Naive thymus-derived CD4-positive, alpha-beta T cell (primary cell): Measurements from ENCODE around the gene RBMS3. TPM values are rescaled to one million over a fixed set of nuclear protein-coding genes. Genes with fewer than 3 reads are reported as not detected.

ENCODE experiments used
- ATAC-seq: fragments of 150-1000 bp; cut with Tn5 transposase; 2 replicates; pipeline ENCODE4 v1.10.0; 2021; ENCODE audit warnings: mild to moderate bottlenecking, moderate library complexity
- CTCF ChIA-PET: fragments of 350-600 bp; sonication (Branson Sonifier 250); formaldehyde crosslinking; loops from one replicate; lab custom pipeline; 2021; ENCODE audit warnings: antibody characterized with exemption; lab: Charles Lee
- POLR2A ChIA-PET: fragments of 350-600 bp; sonication (Branson Sonifier 250); formaldehyde crosslinking; loops from one replicate; lab custom pipeline; 2021; ENCODE audit warnings: antibody characterized with exemption, inconsistent platforms; lab: Charles Lee
- DNase-seq, 9 donors: peaks; one replicate each; pipeline versions ENCODE4 v3.0.0 to v3.0.0-alpha.2; 2020 to 2022; ENCODE audit warnings: mixed read lengths in 1 of 9
- H3K27ac ChIP-seq: one replicate; pipeline ENCODE4 v1.7.0; 2013; ENCODE audit warnings: mild to moderate bottlenecking, low read depth, low read length, moderate library complexity
- H3K27me3 ChIP-seq, 2 donors: one replicate each; pipeline ENCODE4 v1.7.0; 2013; ENCODE audit warnings: low read length in 2 of 2, mild to moderate bottlenecking in 2 of 2, moderate library complexity in 2 of 2; ENCODE audit not compliant: control insufficient read depth in 2 of 2, insufficient read depth in 2 of 2
- H3K36me3 ChIP-seq, 3 experiments: 1 replicate in 2 of 3; 2 replicates in 1 of 3; pipeline ENCODE4 v1.7.0; 2013; ENCODE audit warnings: low read length in 3 of 3, mild to moderate bottlenecking in 3 of 3, moderate library complexity in 1 of 3; ENCODE audit not compliant: insufficient read depth in 3 of 3, control insufficient read depth in 2 of 3
- H3K4me1 ChIP-seq, 2 donors: one replicate each; pipeline ENCODE4 v1.7.0; 2013; ENCODE audit warnings: low read length in 2 of 2, mild to moderate bottlenecking in 2 of 2, moderate library complexity in 1 of 2; ENCODE audit not compliant: control insufficient read depth in 2 of 2, insufficient read depth in 2 of 2
- H3K4me3 ChIP-seq: 2 replicates; pipeline ENCODE4 v1.7.0; 2013; ENCODE audit warnings: mild to moderate bottlenecking, low read length
- H3K9me3 ChIP-seq, 3 experiments: 1 replicate in 2 of 3; 2 replicates in 1 of 3; pipeline ENCODE4 v1.7.0; 2013; ENCODE audit warnings: low read length in 3 of 3; ENCODE audit not compliant: control insufficient read depth in 2 of 3
- H3K27ac Mint-ChIP-seq, 9 donors: one replicate each; pipeline ENCODE4 v1.8.0; 2020 to 2022; ENCODE audit warnings: mixed read lengths in 9 of 9, mild to moderate bottlenecking in 8 of 9, moderate library complexity in 5 of 9, inconsistent platforms in 2 of 9
- H3K27me3 Mint-ChIP-seq, 5 donors: one replicate each; pipeline ENCODE4 v1.8.0; 2021 to 2022; ENCODE audit warnings: mixed read lengths in 5 of 5, mild to moderate bottlenecking in 1 of 5
- H3K36me3 Mint-ChIP-seq, 5 donors: one replicate each; pipeline ENCODE4 v1.8.0; 2020 to 2022; ENCODE audit warnings: mixed read lengths in 5 of 5, mild to moderate bottlenecking in 3 of 5, inconsistent platforms in 1 of 5
- H3K4me1 Mint-ChIP-seq, 7 donors: one replicate each; pipeline ENCODE4 v1.8.0; 2020 to 2022; ENCODE audit warnings: mixed read lengths in 7 of 7, mild to moderate bottlenecking in 3 of 7, inconsistent platforms in 1 of 7
- H3K4me3 Mint-ChIP-seq, 10 donors: one replicate each; pipeline ENCODE4 v1.8.0; 2020 to 2022; ENCODE audit warnings: mild to moderate bottlenecking in 10 of 10, mixed read lengths in 10 of 10, moderate library complexity in 6 of 10, inconsistent platforms in 2 of 10
- H3K9me3 Mint-ChIP-seq, 11 donors: one replicate each; pipeline ENCODE4 v1.8.0; 2020 to 2022; ENCODE audit warnings: mixed read lengths in 11 of 11, mild to moderate bottlenecking in 4 of 11, inconsistent platforms in 1 of 11, moderate library complexity in 1 of 11
- intact Hi-C, 2 donors: fragments of 100-400 bp; cut with micrococcal nuclease; formaldehyde crosslinking; loops; one replicate each; pipeline ENCODE4 v1.15.1; 2023
- polyA plus RNA-seq, 2 donors: library from polyadenylated mRNA; unstranded; fragments of 300-500 nt; fragmentation: Illumina TruSeq; gene quantifications; one replicate each; pipeline ENCODE4 v1.2.3, GENCODE V29; 2021
- total RNA-seq, 6 experiments: library from RNA in 5 of 6; stranded (reverse) in 5 of 6; gene quantifications; 1 replicate in 5 of 6; 2 replicates in 1 of 6; pipeline ENCODE4 v1.2.3 and lab custom pipeline; 2021 to 2026

Gene RBMS3
- total and polyA plus RNA-seq, 7 experiments from 2014 or later, result 0.15 to 4.9 (median 0.49) TPM

- Histone ChIP-seq H3K4me1 (no peaks in the 10 kb centered on the region), H3K4me3 (no peak overlapping the region), H3K36me3 (no peaks in the 10 kb centered on the region), H3K9me3 (no peaks in the 10 kb centered on the region), H3K27ac (no peak overlapping the region), H3K27me3 (no peaks in the 10 kb centered on the region)
- H3K27me3 Mint-ChIP-seq, result no peaks in the 10 kb centered on the region
- ChIA-PET POLR2A (no interaction called here), CTCF (no interaction called here)
- H3K27ac Mint-ChIP-seq, result no peak overlapping the region
- ATAC-seq (no peak), DNase-seq (no peak)
- H3K9me3 Mint-ChIP-seq, result peaks cover 0 to 9% (median 0%) of the 10 kb centered on the region in 11 donors
- H3K36me3 Mint-ChIP-seq, result no peaks in the 10 kb centered on the region
- intact Hi-C loops, result no loop called here
- H3K4me3 Mint-ChIP-seq, result no peak overlapping the region
- no peaks in the 10 kb centered on the region for H3K4me1 Mint-ChIP-seq
These were observed 309.6 kb downstream of the RBMS3 start for GRCh38 chr3:29590461-29590860.

GRCh38 chr3:29591579-29591978 is 310.7 kb downstream of the RBMS3 start:
- ATAC-seq (no peak), DNase-seq (no peak)
- ChIA-PET CTCF (interaction anchor here (0.6 kb wide), 1 partner anchor 233 kb away, joined by 4 read pairs; no protein-coding TSS in a partner anchor), POLR2A (no interaction called here)
- Histone ChIP-seq H3K4me3 (no peak overlapping the region), H3K27ac (no peak overlapping the region), H3K9me3 (no peaks in the 10 kb centered on the region), H3K36me3 (no peaks in the 10 kb centered on the region), H3K27me3 (no peaks in the 10 kb centered on the region), H3K4me1 (no peaks in the 10 kb centered on the region)
- peaks cover 0 to 9% (median 0%) of the 10 kb centered on the region in 11 donors for H3K9me3 Mint-ChIP-seq
- no peaks in the 10 kb centered on the region for H3K36me3 Mint-ChIP-seq
- no peak overlapping the region for H3K27ac Mint-ChIP-seq
- no peaks in the 10 kb centered on the region for H3K4me1 Mint-ChIP-seq
- H3K4me3 Mint-ChIP-seq, result no peak overlapping the region
- no peaks in the 10 kb centered on the region for H3K27me3 Mint-ChIP-seq
- intact Hi-C loops, result no loop called here

DNA sequence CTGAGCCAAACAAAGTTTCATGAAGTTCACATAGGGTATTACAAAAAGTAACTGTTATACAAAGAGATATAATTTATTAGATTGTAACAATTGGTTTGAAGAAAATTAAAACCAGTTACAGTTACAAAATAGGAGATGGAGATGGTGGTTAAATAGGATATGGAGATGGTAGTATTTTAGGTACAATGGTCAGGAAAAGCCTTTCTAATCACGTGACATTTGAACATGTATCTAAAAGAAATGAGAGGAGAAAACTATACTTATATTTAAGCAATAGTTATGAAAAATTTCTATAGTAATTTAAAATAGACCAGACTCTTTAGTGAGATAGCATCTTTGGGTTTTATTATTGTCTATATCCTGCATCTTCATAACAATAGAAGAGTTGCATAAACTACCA is 312.9 kb downstream of the RBMS3 start:
- H3K36me3 Mint-ChIP-seq, result no peaks in the 10 kb centered on the region
- POLR2A ChIA-PET, result no interaction called here
- no peak for ATAC-seq

DNA sequence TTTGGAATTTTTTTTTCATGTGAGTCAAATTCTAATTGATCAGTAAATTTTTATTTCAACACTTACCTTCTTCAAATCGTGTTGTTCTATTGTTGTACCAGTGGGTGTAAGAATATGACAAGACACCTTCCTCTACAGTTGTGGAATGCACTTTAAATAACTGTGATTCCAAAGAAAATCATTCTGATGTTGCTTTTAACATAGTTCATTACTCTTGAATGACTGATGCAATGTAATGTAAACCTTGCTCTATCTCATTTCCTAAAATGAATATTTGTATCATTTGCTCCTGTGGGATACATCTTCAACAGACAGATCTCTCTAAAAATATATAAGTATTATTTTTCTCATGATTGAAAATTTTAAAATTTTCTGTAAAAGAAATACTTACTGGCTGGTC is 313.4 kb downstream of the RBMS3 start:
- Mint-ChIP-seq H3K4me3 (no peak overlapping the region), H3K9me3 (peaks cover 0 to 9% (median 0%) of the 10 kb centered on the region in 11 donors), H3K36me3 (no peaks in the 10 kb centered on the region), H3K27ac (no peak overlapping the region), H3K27me3 (peaks cover 0 to 10% (median 0%) of the 10 kb centered on the region in 5 donors), H3K4me1 (no peaks in the 10 kb centered on the region)
- CTCF ChIA-PET, result no interaction called here
- POLR2A ChIA-PET, result no interaction called here
- ATAC-seq (no peak), DNase-seq (no peak)
- no peak overlapping the region for H3K27ac ChIP-seq
- H3K4me1 ChIP-seq, result no peaks in the 10 kb centered on the region
- H3K9me3 ChIP-seq, result no peaks in the 10 kb centered on the region
- intact Hi-C loops, result no loop called here
- no peaks in the 10 kb centered on the region for H3K27me3 ChIP-seq
- H3K4me3 ChIP-seq, result no peak overlapping the region
- no peaks in the 10 kb centered on the region for H3K36me3 ChIP-seq

More for the DNA sequence above, 312.9 kb downstream of the RBMS3 start:
- no peak overlapping the region for H3K27ac ChIP-seq
- H3K4me3 ChIP-seq, result no peak overlapping the region
- CTCF ChIA-PET, result no interaction called here
- no peaks in the 10 kb centered on the region for H3K4me1 Mint-ChIP-seq
- H3K27me3 Mint-ChIP-seq, result peaks cover 0 to 9% (median 0%) of the 10 kb centered on the region in 5 donors
- no peaks in the 10 kb centered on the region for H3K4me1 ChIP-seq
- H3K9me3 ChIP-seq, result no peaks in the 10 kb centered on the region
- peaks cover 0 to 9% (median 0%) of the 10 kb centered on the region in 11 donors for H3K9me3 Mint-ChIP-seq
- H3K4me3 Mint-ChIP-seq, result no peak overlapping the region
- H3K36me3 ChIP-seq, result no peaks in the 10 kb centered on the region
- intact Hi-C loops, result no loop called here
- H3K27me3 ChIP-seq, result no peaks in the 10 kb centered on the region
- no peak overlapping the region for H3K27ac Mint-ChIP-seq
- DNase-seq, result no peak

DNA sequence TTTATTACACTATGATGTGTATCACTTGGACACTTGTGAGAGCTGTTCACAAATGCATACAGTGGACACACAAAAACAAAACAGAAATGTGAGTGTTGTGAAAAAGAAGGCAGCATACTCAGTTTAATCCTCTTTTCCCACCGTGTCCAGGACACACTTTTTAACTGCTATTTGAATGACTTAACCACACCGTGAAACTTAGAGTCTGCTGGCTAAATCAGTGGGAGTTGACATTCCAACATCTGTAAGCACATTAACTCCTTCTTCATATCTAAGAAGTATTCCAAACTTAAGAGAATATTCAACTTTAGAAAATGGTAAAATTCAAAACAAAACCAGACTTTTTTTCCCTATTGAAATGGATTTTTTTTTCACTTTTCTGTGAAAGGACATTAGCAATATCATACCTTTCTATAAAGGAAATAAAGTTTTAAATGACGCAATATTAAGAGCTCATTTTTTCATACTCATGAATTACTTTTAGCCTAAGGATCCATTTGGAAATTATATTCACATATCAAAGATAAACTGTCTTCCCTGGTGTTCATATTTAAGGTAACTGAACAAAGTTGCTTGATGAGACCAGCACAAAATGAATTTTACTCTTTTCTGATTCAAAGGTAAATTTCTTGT is 316.6 kb downstream of the RBMS3 start:
- H3K27me3 Mint-ChIP-seq, result peaks cover 0 to 10% (median 0%) of the 10 kb centered on the region in 5 donors
- H3K27ac ChIP-seq, result no peak overlapping the region
- no peaks in the 10 kb centered on the region for H3K9me3 ChIP-seq
- no peaks in the 10 kb centered on the region for H3K36me3 Mint-ChIP-seq
- ChIA-PET POLR2A (no interaction called here), CTCF (no interaction called here)
- H3K27me3 ChIP-seq, result no peaks in the 10 kb centered on the region
- no peak overlapping the region for H3K27ac Mint-ChIP-seq
- peaks cover 0 to 1% (median 0%) of the 10 kb centered on the region in 11 donors for H3K9me3 Mint-ChIP-seq
- intact Hi-C loops, result no loop called here
- H3K4me3 ChIP-seq, result no peak overlapping the region
- H3K4me1 Mint-ChIP-seq, result no peaks in the 10 kb centered on the region
- DNase-seq, result no peak
- ATAC-seq, result no peak
- no peaks in the 10 kb centered on the region for H3K36me3 ChIP-seq
- H3K4me1 ChIP-seq, result no peaks in the 10 kb centered on the region
- H3K4me3 Mint-ChIP-seq, result no peak overlapping the region

GRCh38 chr3:29601861-29602585 is 321.2 kb downstream of the RBMS3 start:
- Histone ChIP-seq H3K27ac (no peak overlapping the region), H3K4me3 (no peak overlapping the region), H3K27me3 (no peaks in the 10 kb centered on the region), H3K4me1 (no peaks in the 10 kb centered on the region), H3K9me3 (no peaks in the 10 kb centered on the region), H3K36me3 (no peaks in the 10 kb centered on the region)
- no peak overlapping the region for H3K27ac Mint-ChIP-seq
- intact Hi-C loops, result no loop called here
- H3K4me1 Mint-ChIP-seq, result no peaks in the 10 kb centered on the region
- CTCF ChIA-PET, result no interaction called here
- H3K27me3 Mint-ChIP-seq, result peaks cover 0 to 10% (median 0%) of the 10 kb centered on the region in 5 donors
- POLR2A ChIA-PET, result no interaction called here
- H3K36me3 Mint-ChIP-seq, result no peaks in the 10 kb centered on the region
- no peak for ATAC-seq
- DNase-seq, result no peak
- H3K9me3 Mint-ChIP-seq, result peaks cover 0 to 1% (median 0%) of the 10 kb centered on the region in 11 donors
- no peak overlapping the region for H3K4me3 Mint-ChIP-seq
